Epithelial cell of esophagus (primary cell): ENCODE data around the gene ELMO1.
A peak's percentile ranks its signal among the peaks of the same experiment; 100 is the strongest.

Experiments used
- DNase-seq: peaks from one replicate; pipeline ENCODE4 v3.0.0; 2010; ENCODE audit warnings: low read depth
- H3K4me3 ChIP-seq: 2 replicates; pipeline ENCODE4 v1.5.1; 2011; ENCODE audit warnings: mild to moderate bottlenecking, low read length, control low read depth
- CTCF ChIP-seq: IDR thresholded peaks from 2 replicates; pipeline ENCODE4 v1.5.1; 2011; ENCODE audit warnings: low read depth, mild to moderate bottlenecking, low read length, control low read depth, inconsistent platforms; ENCODE audit not compliant: insufficient read depth; ENCODE audit errors: missing control alignments

Gene ELMO1

GRCh38 chr7:37046531-37047079, 402.1 kb downstream of the ELMO1 start:
- no peak for DNase-seq

GRCh38 chr7:37045681-37046179, 402.9 kb downstream of the ELMO1 start:
- H3K4me3 ChIP-seq: no peak overlapping the region
- DNase-seq: no peak
- no peak for TF ChIP-seq CTCF

More at GRCh38 chr7:37046531-37047079, 402.1 kb downstream of the ELMO1 start:
- H3K4me3 ChIP-seq: no peak overlapping the region
- TF ChIP-seq CTCF: no peak

GRCh38 chr7:37041461-37041860, 407.2 kb downstream of the ELMO1 start:
- TF ChIP-seq CTCF: no peak
- no peak overlapping the region for H3K4me3 ChIP-seq
- DNase-seq: no peak

GRCh38 chr7:37040330-37040729, 408.3 kb downstream of the ELMO1 start:
- TF ChIP-seq CTCF: no peak
- no peak overlapping the region for H3K4me3 ChIP-seq
- peak; percentile 26 for DNase-seq

GRCh38 chr7:37039131-37039749, 409.4 kb downstream of the ELMO1 start:
- TF ChIP-seq CTCF: no peak

GRCh38 chr7:37038706-37039105, 410.0 kb downstream of the ELMO1 start:
- no peak overlapping the region for H3K4me3 ChIP-seq
- no peak for DNase-seq
- TF ChIP-seq CTCF: no peak

More at GRCh38 chr7:37039131-37039749, 409.4 kb downstream of the ELMO1 start:
- H3K4me3 ChIP-seq: no peak overlapping the region
- DNase-seq: no peak

- no peak for TF ChIP-seq CTCF
- no peak for DNase-seq
- no peak overlapping the region for H3K4me3 ChIP-seq
Observed at GRCh38 chr7:37037286-37037685, 411.4 kb downstream of the ELMO1 start.
